Measurements from ENCODE around the gene INPP5A.

DNA sequence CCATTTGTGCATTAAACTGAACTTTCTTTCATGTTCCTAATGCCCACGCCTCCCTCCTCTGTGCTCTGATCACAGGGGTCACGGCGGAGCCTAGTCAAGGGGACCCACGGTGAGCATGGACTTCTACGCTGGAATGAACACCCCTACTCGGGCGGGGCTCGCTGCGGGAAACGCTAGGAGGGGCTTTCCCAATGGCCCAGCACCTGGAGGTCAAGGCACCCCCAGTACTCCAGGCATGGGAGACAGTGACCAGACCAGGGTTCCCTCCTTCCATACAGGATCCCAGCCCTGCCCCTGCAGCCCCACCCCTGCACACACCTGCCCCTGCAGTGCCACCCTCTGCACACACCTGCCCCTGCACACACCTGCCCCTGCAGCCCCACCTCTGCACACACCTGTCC, 275.4 kb downstream of the INPP5A start:
- TF ChIP-seq POLR2A (IDR thresholded peaks at IDR 0.05; ENCODE audit: low read depth, low read length) (no peak), POLR2AphosphoS5 (IDR thresholded peaks at IDR 0.05; ENCODE audit: low read depth, low read length) (no peak), SPI1 (IDR thresholded peaks at IDR 0.05; ENCODE audit: low read depth, low read length) (no peak), PAX5 (IDR thresholded peaks at IDR 0.05; ENCODE audit: insufficient read depth, low read length, severe bottlenecking) (no peak), TAF1 (IDR thresholded peaks at IDR 0.05; ENCODE audit: low read depth, low read length) (no peak), POU2F2 (IDR thresholded peaks at IDR 0.05; ENCODE audit: low read depth, low read length) (no peak)
